Heart left ventricle (tissue), 16 donors: ENCODE data around the gene FAM118B. TPM values are rescaled to one million over a fixed set of nuclear protein-coding genes. Genes with fewer than 3 reads are reported as not detected.

Source experiments
- ATAC-seq, 4 donors: fragments of 200-7000 bp; cut with Tn5 transposase; one replicate each; pipeline ENCODE4 v1.9.1; 2020 to 2022; ENCODE audit warnings: moderate library complexity in 4 of 4, mild to moderate bottlenecking in 3 of 4, moderate number of reproducible peaks in 1 of 4
- DNase-seq, 5 donors: peaks; one replicate each; pipeline ENCODE4 v3.0.0-alpha.2; 2020
- H3K27ac ChIP-seq, 12 donors: fragments of 200-600 bp; sonication (generic) in 4 of 12; one replicate each; pipeline versions ENCODE4 v1.5.0 to v1.8.0; 2016 to 2022; ENCODE audit warnings: mild to moderate bottlenecking in 2 of 12
- H3K27me3 ChIP-seq, 9 donors: fragments of 200-600 bp; sonication (generic) in 2 of 9; one replicate each; pipeline versions ENCODE4 v1.5.1 to v1.8.0; 2016 to 2022; ENCODE audit warnings: mild to moderate bottlenecking in 3 of 9
- H3K36me3 ChIP-seq, 9 donors: fragments of 200-600 bp; sonication (generic) in 2 of 9; one replicate each; pipeline versions ENCODE4 v1.5.0 to v1.8.0; 2018 to 2022; ENCODE audit warnings: mild to moderate bottlenecking in 2 of 9
- H3K4me1 ChIP-seq, 12 donors: fragments of 200-600 bp; sonication (generic) in 4 of 12; one replicate each; pipeline versions ENCODE4 v1.5.0 to v1.8.0; 2016 to 2022; ENCODE audit warnings: mild to moderate bottlenecking in 3 of 12
- H3K4me3 ChIP-seq, 12 donors: fragments of 200-600 bp; sonication (generic) in 4 of 12; one replicate each; pipeline versions ENCODE4 v1.5.0 to v1.8.0; 2017 to 2022; ENCODE audit warnings: mild to moderate bottlenecking in 9 of 12, moderate library complexity in 4 of 12
- H3K9me3 ChIP-seq, 12 donors: fragments of 200-600 bp; sonication (generic) in 4 of 12; one replicate each; pipeline versions ENCODE4 v1.5.0 to v1.8.0; 2016 to 2022; ENCODE audit warnings: mild to moderate bottlenecking in 1 of 12
- CTCF ChIP-seq, 12 donors: fragments of 200-600 bp; sonication (generic) in 4 of 12; IDR thresholded peaks; one replicate each; pipeline versions ENCODE4 v1.5.0 to v1.8.0; 2018 to 2022; ENCODE audit warnings: antibody characterized with exemption in 12 of 12, mild to moderate bottlenecking in 5 of 12
- POLR2A ChIP-seq, 2 donors: fragments of 450-650 bp; IDR thresholded peaks; one replicate each; pipeline ENCODE4 v1.6.1; 2017; ENCODE audit warnings: antibody characterized with exemption in 2 of 2, mild to moderate bottlenecking in 2 of 2, moderate library complexity in 2 of 2
- WGBS, 4 donors: extraction: QIAGEN DNeasy Blood & Tissue Kit in 2 of 4; methylation state at CpG; one replicate each; pipeline versions ENCODE4 v1.1.5 to v1.1.7; 2013 to 2018; 5-methylcytosine and 5-hydroxymethylcytosine counted together
- intact Hi-C, 10 donors: fragments of 100-400 bp; cut with DNase I; formaldehyde crosslinking; loops; one replicate each; pipeline versions ENCODE4 v1.11.1 to v1.14.2; 2022
- polyA plus RNA-seq, 2 donors: library from polyadenylated mRNA; stranded (reverse); fragments of 200-250 nt; gene quantifications; one replicate each; pipeline ENCODE4 v1.2.3, GENCODE V29; 2013
- total RNA-seq, 9 donors: library from RNA; depleted of rRNA in 2 of 9; stranded (reverse); fragments of >200 nt in 2 of 9; fragmentation: NEBNext Ultra II Directional in 3 of 9; extraction: Animal tissue kit (Norgen Biotek cat#: 25700) in 3 of 9; gene quantifications; one replicate each; pipeline versions ENCODE4 v1.1.0 to v1.2.4, GENCODE V29; 2016 to 2023
- donor health status: ischemic (EF 13 %, LVEDD 7.1; RV severe dilation, severe dysfunction).
- donor health status: healthy with polysubstance abuse.
- donor health status: DM: no; HTN: yes; CAD: no.
- donor health status: DM: no; HTN: no; CAD: no.
- donor health status: ischemic (EF 25% LVEDD 6.9; RV normal size, moderate dysfunction).
- donor health status: ischemic (EF 25% LVEDD 5.7; RV mildly dilated, moderate dysfunction).
- donor health status: healthy.
- donor health status: DM: yes; HTN: yes; CAD: no.
- donor health status: ischemic (EF 35%, LVEDD 5.7; RV mildly dilated, moderate dysfunction).
- donor health status: nonischemic (EF 11% LVEDD 7.7; RV severe dilation, severe dysfunction).
- donor health status: DM: yes; HTN: yes; CAD: no.
- donor health status: PGD.
- donor health status: ischemic (EF 29% LVEDD 5.4; RV normal size, mild dysfunction).
- donor health status: nonischemic (EF 23%, LVEDD 6.1; RV moderate dilation, normal function).

Gene FAM118B
- total and polyA plus RNA-seq, 11 donors: 8.5 to 41.0 (median 21.8) TPM

GRCh38 chr11:126186025-126186698, 25.4 kb upstream of the FAM118B start:
- Histone ChIP-seq H3K36me3 (peaks cover 0 to 34% (median 3%) of the 10 kb centered on the region in 9 donors), H3K27ac (no peak overlapping the region), H3K4me3 (no peak overlapping the region), H3K9me3 (no peaks in the 10 kb centered on the region), H3K27me3 (no peaks in the 10 kb centered on the region), H3K4me1 (no peaks in the 10 kb centered on the region)
- peak; percentile 38 to 80 (median 52) for DNase-seq
- 72 to 85% (median 82%) methylated on average over 6 to 15 of the region's 15 CpGs for WGBS, 4 donors
- intact Hi-C loops: no loop called here
- peak; percentile 21 to 62 (median 39) for ATAC-seq
- TF ChIP-seq POLR2A (IDR thresholded peaks at IDR 0.05): no peak
- TF ChIP-seq CTCF (IDR thresholded peaks at IDR 0.05): no peak

GRCh38 chr11:126186708-126187529, 24.7 kb upstream of the FAM118B start:
- DNase-seq (no peak), ATAC-seq (peak; percentile 5 to 13 (median 8))
- H3K27me3 ChIP-seq: no peaks in the 10 kb centered on the region
- H3K4me3 ChIP-seq: no peak overlapping the region
- no peak overlapping the region for H3K27ac ChIP-seq
- intact Hi-C loops: no loop called here
- H3K4me1 ChIP-seq: no peaks in the 10 kb centered on the region
- H3K36me3 ChIP-seq: peaks cover 0 to 39% (median 9%) of the 10 kb centered on the region in 9 donors
- H3K9me3 ChIP-seq: no peaks in the 10 kb centered on the region
- no peak for TF ChIP-seq CTCF (IDR thresholded peaks at IDR 0.05)
- TF ChIP-seq POLR2A (IDR thresholded peaks at IDR 0.05): no peak
- WGBS, 4 donors: 77 to 90% (median 81%) methylated on average over 14 to 22 of the region's 22 CpGs

GRCh38 chr11:126188332-126189108, 23.1 kb upstream of the FAM118B start:
- Histone ChIP-seq H3K4me1 (peaks cover 0 to 1% (median 0%) of the 10 kb centered on the region in 12 donors), H3K27me3 (no peaks in the 10 kb centered on the region), H3K36me3 (peaks cover 0 to 53% (median 18%) of the 10 kb centered on the region in 9 donors), H3K9me3 (no peaks in the 10 kb centered on the region), H3K4me3 (no peak overlapping the region), H3K27ac (no peak overlapping the region)
- TF ChIP-seq POLR2A (IDR thresholded peaks at IDR 0.05) (no peak), CTCF (IDR thresholded peaks at IDR 0.05) (no peak)
- intact Hi-C loops: no loop called here
- no peak for ATAC-seq
- no peak for DNase-seq
- 84 to 92% (median 86%) methylated on average over 15 of the region's 15 CpGs for WGBS, 4 donors
